GM23338 (cell line): ENCODE measurements around the gene HSP90B1. TPM values are rescaled to one million over a fixed set of nuclear protein-coding genes. Genes with fewer than 3 reads are reported as not detected.

Source experiments
- ATAC-seq: fragments of 200-7000 bp; cut with Tn5 transposase; 3 replicates; pipeline ENCODE4 v1.9.1; 2020
- DNase-seq: peaks from one replicate; pipeline ENCODE4 v3.0.0-alpha.2; 2015; ENCODE audit warnings: low spot score
- H2AFZ ChIP-seq: fragments of 200-600 bp; sonication (generic); 2 replicates; pipeline ENCODE4 v1.8.0; 2016; ENCODE audit warnings: antibody characterized with exemption, mild to moderate bottlenecking, moderate library complexity
- H3F3A ChIP-seq: fragments of 200-600 bp; sonication (generic); replicated peaks from 2 replicates; pipeline ENCODE4 v1.8.0; 2017; ENCODE audit warnings: antibody characterized with exemption, mixed run types, low read depth
- H3K27ac ChIP-seq: fragments of 200-600 bp; sonication (generic); 2 replicates; pipeline ENCODE4 v1.6.1; 2016; ENCODE audit warnings: low read depth
- H3K27me3 ChIP-seq: fragments of 200-600 bp; sonication (generic); 2 replicates; pipeline ENCODE4 v1.8.0; 2016; ENCODE audit warnings: mild to moderate bottlenecking, mixed run types, moderate library complexity; ENCODE audit not compliant: insufficient read depth
- H3K36me3 ChIP-seq: fragments of 200-600 bp; sonication (generic); 2 replicates; pipeline ENCODE4 v1.8.0; 2016; ENCODE audit warnings: mild to moderate bottlenecking; ENCODE audit not compliant: insufficient read depth
- H3K4me1 ChIP-seq: fragments of 200-600 bp; sonication (generic); 2 replicates; pipeline ENCODE4 v1.8.0; 2016; ENCODE audit warnings: mild to moderate bottlenecking, moderate library complexity; ENCODE audit not compliant: insufficient read depth
- H3K4me2 ChIP-seq: fragments of 200-600 bp; sonication (generic); 2 replicates; pipeline ENCODE4 v1.7.1; 2017; ENCODE audit warnings: mixed run types
- H3K4me3 ChIP-seq: fragments of 200-600 bp; sonication (generic); 2 replicates; pipeline ENCODE4 v1.6.1; 2016; ENCODE audit warnings: mixed run types
- H3K79me2 ChIP-seq: fragments of 200-600 bp; sonication (generic); replicated peaks from 2 replicates; pipeline ENCODE4 v1.8.0; 2017; ENCODE audit warnings: mild to moderate bottlenecking; ENCODE audit not compliant: insufficient read depth
- H3K9me2 ChIP-seq: fragments of 200-600 bp; sonication (generic); 2 replicates; pipeline ENCODE4 v1.8.0; 2017; ENCODE audit not compliant: insufficient read depth
- H4K20me1 ChIP-seq: fragments of 200-600 bp; sonication (generic); replicated peaks from 2 replicates; pipeline ENCODE4 v1.8.0; 2017; ENCODE audit warnings: mild to moderate bottlenecking; ENCODE audit not compliant: insufficient read depth
- H3K27ac Mint-ChIP-seq: 2 replicates; pipeline ENCODE4 v1.8.0; 2020; ENCODE audit warnings: inconsistent platforms, mild to moderate bottlenecking, moderate library complexity, mixed read lengths
- H3K27me3 Mint-ChIP-seq: 3 replicates; pipeline ENCODE4 v1.8.0; 2022; ENCODE audit warnings: low read depth, mild to moderate bottlenecking, moderate library complexity, mixed read lengths, inconsistent platforms; ENCODE audit not compliant: insufficient read depth, poor library complexity
- H3K36me3 Mint-ChIP-seq: 3 replicates; pipeline ENCODE4 v1.8.0; 2021; ENCODE audit warnings: low read depth, mild to moderate bottlenecking, inconsistent platforms, moderate library complexity, mixed read lengths
- H3K4me1 Mint-ChIP-seq: 3 replicates; pipeline ENCODE4 v1.8.0; 2020; ENCODE audit warnings: mild to moderate bottlenecking, inconsistent platforms, mixed read lengths
- H3K4me3 Mint-ChIP-seq: 3 replicates; pipeline ENCODE4 v1.8.0; 2021; ENCODE audit warnings: moderate library complexity, mild to moderate bottlenecking, inconsistent platforms, mixed read lengths
- H3K9me3 Mint-ChIP-seq: 3 replicates; pipeline ENCODE4 v1.8.0; 2020; ENCODE audit warnings: moderate library complexity, mild to moderate bottlenecking, inconsistent platforms, mixed read lengths
- EZH2 ChIP-seq: fragments of 200-600 bp; sonication (generic); IDR thresholded peaks from one replicate; pipeline ENCODE4 v1.8.0; 2017; ENCODE audit warnings: antibody characterized with exemption, mild to moderate bottlenecking, low read depth; ENCODE audit not compliant: unreplicated experiment
- EZH2phosphoT487 ChIP-seq: fragments of 200-600 bp; sonication (generic); IDR thresholded peaks from one replicate; pipeline ENCODE4 v1.8.1; 2018; ENCODE audit warnings: antibody characterized with exemption; ENCODE audit not compliant: unreplicated experiment
- NANOG ChIP-seq: IDR thresholded peaks from 2 replicates; pipeline ENCODE4 v1.6.1; 2016; ENCODE audit warnings: antibody characterized with exemption, borderline replicate concordance
- POLR2AphosphoS5 ChIP-seq: IDR thresholded peaks from 2 replicates; pipeline ENCODE4 v1.6.1; 2016; ENCODE audit warnings: antibody characterized with exemption, low read depth
- ZNF114 ChIP-seq: fragments of 250-450 bp; sonication (Bioruptor Pico); IDR thresholded peaks from 2 replicates; pipeline ENCODE4 v1.5.0; 2020; ENCODE audit warnings: mild to moderate bottlenecking, moderate library complexity
- ZNF331 ChIP-seq: fragments of 250-450 bp; sonication (Bioruptor Pico); IDR thresholded peaks from 2 replicates; pipeline ENCODE4 v1.5.0; 2020; ENCODE audit warnings: low read depth, mild to moderate bottlenecking, moderate library complexity
- polyA plus RNA-seq: library from polyadenylated mRNA; unstranded; fragments of >200 nt; fragmentation: Nextera tagmentation; extraction: Ambion mirVana; gene quantifications from 2 replicates; pipeline ENCODE4 v1.2.1, GENCODE V29; 2016
- total RNA-seq: library from RNA; depleted of rRNA; stranded (reverse); fragments of >200 nt; shearing (Covaris generic); gene quantifications from 2 replicates; pipeline ENCODE4 v1.2.3, GENCODE V29; 2014
- TF ChIP-seq, protein P1 (sequence below): fragments of 250-450 bp; sonication (Bioruptor Pico); IDR thresholded peaks from 2 replicates; pipeline ENCODE4 v1.5.0; 2020; ENCODE audit warnings: mild to moderate bottlenecking, moderate library complexity
- TF ChIP-seq, protein P2 (sequence below): IDR thresholded peaks from one replicate; pipeline ENCODE4 v1.6.1; 2018; ENCODE audit warnings: antibody characterized with exemption; ENCODE audit not compliant: unreplicated experiment

The HSP90B1 gene
- total and polyA plus RNA-seq, 2 experiments from 2014 or later = 605 to 1,312 TPM

DNA sequence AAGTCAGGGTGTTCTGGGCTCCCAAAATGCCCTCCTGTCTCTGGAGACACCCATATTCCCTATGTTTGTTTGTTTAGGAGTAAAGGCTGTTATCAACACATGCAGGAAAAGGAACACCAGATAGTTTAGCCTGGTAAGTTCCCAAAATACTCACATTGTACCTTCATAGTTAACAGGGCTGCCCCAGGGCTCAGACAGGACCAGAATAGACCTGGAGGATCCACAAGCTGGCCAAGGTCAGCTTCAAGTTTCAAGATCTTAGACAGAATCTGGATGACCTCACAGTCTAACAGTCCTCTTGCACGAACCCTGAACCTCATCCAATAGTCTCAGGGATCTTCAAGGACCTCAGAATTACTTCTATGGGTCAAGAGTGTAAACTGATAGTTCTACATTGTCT lies 18.1 kb upstream of the HSP90B1 start (continued):
- TF ChIP-seq, protein P1, sequence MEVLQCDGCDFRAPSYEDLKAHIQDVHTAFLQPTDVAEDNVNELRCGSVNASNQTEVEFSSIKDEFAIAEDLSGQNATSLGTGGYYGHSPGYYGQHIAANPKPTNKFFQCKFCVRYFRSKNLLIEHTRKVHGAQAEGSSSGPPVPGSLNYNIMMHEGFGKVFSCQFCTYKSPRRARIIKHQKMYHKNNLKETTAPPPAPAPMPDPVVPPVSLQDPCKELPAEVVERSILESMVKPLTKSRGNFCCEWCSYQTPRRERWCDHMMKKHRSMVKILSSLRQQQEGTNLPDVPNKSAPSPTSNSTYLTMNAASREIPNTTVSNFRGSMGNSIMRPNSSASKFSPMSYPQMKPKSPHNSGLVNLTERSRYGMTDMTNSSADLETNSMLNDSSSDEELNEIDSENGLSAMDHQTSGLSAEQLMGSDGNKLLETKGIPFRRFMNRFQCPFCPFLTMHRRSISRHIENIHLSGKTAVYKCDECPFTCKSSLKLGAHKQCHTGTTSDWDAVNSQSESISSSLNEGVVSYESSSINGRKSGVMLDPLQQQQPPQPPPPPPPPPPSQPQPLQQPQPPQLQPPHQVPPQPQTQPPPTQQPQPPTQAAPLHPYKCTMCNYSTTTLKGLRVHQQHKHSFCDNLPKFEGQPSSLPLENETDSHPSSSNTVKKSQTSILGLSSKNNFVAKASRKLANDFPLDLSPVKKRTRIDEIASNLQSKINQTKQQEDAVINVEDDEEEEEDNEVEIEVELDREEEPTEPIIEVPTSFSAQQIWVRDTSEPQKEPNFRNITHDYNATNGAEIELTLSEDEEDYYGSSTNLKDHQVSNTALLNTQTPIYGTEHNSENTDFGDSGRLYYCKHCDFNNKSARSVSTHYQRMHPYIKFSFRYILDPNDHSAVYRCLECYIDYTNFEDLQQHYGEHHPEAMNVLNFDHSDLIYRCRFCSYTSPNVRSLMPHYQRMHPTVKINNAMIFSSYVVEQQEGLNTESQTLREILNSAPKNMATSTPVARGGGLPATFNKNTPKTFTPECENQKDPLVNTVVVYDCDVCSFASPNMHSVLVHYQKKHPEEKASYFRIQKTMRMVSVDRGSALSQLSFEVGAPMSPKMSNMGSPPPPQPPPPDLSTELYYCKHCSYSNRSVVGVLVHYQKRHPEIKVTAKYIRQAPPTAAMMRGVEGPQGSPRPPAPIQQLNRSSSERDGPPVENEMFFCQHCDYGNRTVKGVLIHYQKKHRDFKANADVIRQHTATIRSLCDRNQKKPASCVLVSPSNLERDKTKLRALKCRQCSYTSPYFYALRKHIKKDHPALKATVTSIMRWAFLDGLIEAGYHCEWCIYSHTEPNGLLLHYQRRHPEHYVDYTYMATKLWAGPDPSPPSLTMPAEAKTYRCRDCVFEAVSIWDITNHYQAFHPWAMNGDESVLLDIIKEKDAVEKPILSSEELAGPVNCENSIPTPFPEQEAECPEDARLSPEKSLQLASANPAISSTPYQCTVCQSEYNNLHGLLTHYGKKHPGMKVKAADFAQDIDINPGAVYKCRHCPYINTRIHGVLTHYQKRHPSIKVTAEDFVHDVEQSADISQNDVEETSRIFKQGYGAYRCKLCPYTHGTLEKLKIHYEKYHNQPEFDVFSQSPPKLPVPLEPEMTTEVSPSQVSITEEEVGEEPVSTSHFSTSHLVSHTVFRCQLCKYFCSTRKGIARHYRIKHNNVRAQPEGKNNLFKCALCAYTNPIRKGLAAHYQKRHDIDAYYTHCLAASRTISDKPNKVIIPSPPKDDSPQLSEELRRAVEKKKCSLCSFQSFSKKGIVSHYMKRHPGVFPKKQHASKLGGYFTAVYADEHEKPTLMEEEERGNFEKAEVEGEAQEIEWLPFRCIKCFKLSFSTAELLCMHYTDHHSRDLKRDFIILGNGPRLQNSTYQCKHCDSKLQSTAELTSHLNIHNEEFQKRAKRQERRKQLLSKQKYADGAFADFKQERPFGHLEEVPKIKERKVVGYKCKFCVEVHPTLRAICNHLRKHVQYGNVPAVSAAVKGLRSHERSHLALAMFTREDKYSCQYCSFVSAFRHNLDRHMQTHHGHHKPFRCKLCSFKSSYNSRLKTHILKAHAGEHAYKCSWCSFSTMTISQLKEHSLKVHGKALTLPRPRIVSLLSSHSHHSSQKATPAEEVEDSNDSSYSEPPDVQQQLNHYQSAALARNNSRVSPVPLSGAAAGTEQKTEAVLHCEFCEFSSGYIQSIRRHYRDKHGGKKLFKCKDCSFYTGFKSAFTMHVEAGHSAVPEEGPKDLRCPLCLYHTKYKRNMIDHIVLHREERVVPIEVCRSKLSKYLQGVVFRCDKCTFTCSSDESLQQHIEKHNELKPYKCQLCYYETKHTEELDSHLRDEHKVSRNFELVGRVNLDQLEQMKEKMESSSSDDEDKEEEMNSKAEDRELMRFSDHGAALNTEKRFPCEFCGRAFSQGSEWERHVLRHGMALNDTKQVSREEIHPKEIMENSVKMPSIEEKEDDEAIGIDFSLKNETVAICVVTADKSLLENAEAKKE (CRISPR knock-in tag) = no peak
- no peak for TF ChIP-seq ZNF114
- TF ChIP-seq, protein P2, sequence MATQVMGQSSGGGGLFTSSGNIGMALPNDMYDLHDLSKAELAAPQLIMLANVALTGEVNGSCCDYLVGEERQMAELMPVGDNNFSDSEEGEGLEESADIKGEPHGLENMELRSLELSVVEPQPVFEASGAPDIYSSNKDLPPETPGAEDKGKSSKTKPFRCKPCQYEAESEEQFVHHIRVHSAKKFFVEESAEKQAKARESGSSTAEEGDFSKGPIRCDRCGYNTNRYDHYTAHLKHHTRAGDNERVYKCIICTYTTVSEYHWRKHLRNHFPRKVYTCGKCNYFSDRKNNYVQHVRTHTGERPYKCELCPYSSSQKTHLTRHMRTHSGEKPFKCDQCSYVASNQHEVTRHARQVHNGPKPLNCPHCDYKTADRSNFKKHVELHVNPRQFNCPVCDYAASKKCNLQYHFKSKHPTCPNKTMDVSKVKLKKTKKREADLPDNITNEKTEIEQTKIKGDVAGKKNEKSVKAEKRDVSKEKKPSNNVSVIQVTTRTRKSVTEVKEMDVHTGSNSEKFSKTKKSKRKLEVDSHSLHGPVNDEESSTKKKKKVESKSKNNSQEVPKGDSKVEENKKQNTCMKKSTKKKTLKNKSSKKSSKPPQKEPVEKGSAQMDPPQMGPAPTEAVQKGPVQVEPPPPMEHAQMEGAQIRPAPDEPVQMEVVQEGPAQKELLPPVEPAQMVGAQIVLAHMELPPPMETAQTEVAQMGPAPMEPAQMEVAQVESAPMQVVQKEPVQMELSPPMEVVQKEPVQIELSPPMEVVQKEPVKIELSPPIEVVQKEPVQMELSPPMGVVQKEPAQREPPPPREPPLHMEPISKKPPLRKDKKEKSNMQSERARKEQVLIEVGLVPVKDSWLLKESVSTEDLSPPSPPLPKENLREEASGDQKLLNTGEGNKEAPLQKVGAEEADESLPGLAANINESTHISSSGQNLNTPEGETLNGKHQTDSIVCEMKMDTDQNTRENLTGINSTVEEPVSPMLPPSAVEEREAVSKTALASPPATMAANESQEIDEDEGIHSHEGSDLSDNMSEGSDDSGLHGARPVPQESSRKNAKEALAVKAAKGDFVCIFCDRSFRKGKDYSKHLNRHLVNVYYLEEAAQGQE = no peak
- no peak for TF ChIP-seq EZH2phosphoT487
- TF ChIP-seq NANOG = no peak

GRCh38 chr12:103913100-103913499 lies 17.1 kb upstream of the HSP90B1 start:
- no peaks in the 10 kb centered on the region for H3K36me3 Mint-ChIP-seq
- Histone ChIP-seq H3K27me3 (no peaks in the 10 kb centered on the region), H4K20me1 (no peaks in the 10 kb centered on the region), H3K79me2 (no peaks in the 10 kb centered on the region), H3K4me2 (no peak overlapping the region), H3K9me2 (no peaks in the 10 kb centered on the region), H3F3A (no peaks in the 10 kb centered on the region), H3K4me1 (no peaks in the 10 kb centered on the region), H3K4me3 (no peak overlapping the region), H3K36me3 (no peaks in the 10 kb centered on the region), H2AFZ (no peak overlapping the region), H3K27ac (no peak overlapping the region)
- H3K4me3 Mint-ChIP-seq = no peak overlapping the region
- no peak overlapping the region for H3K27ac Mint-ChIP-seq
- no peak for ATAC-seq
- no peaks in the 10 kb centered on the region for H3K9me3 Mint-ChIP-seq
- peaks cover 5% of the 10 kb centered on the region for H3K4me1 Mint-ChIP-seq
- H3K27me3 Mint-ChIP-seq = no peaks in the 10 kb centered on the region
- no peak for DNase-seq
- TF ChIP-seq EZH2phosphoT487 (no peak), POLR2AphosphoS5 (no peak), ZNF331 (CRISPR knock-in tag) (no peak), EZH2 (no peak), ZNF114 (no peak), NANOG (no peak)
